HT1080 (cell line): ENCODE results near the gene MORN3. TPM values are rescaled to one million over a fixed set of nuclear protein-coding genes. Genes with fewer than 3 reads are reported as not detected.

ENCODE experiments used
- DNase-seq: peaks from one replicate; pipeline ENCODE4 v3.0.0-alpha.2; 2015; ENCODE audit warnings: low read depth
- small RNA-seq: library from RNA; depleted of rRNA; stranded (forward); fragments of <200 nt; gene quantifications from one replicate; pipeline ENCODE3, GENCODE V24; 2014
- total RNA-seq: library from RNA; depleted of rRNA; stranded (reverse); fragments of >200 nt; shearing (Covaris generic); gene quantifications from 2 replicates; pipeline ENCODE4 v1.2.3, GENCODE V29; 2014; rRNA removed

MORN3 gene
- total RNA-seq, 1 experiment from 2014 or later, result 0.08 TPM

DNA sequence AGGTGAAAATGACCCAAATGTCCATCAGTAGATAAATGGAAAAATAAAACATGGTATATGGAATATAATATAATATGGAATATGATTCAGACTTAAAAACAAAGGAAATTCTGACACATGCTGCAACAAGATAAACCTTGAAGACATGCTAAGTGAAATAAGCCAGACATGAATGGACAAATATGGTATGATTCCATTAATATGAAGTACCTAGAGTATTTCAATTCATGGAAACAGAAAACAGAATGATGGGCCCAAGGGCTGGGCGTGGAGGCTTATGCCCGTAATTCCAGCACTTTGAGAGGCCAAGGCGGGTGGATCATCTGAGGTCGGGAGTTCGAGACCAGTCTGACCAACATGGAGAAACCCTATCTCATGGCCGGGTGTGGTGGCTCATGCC lies 65.9 kb downstream of the MORN3 start:
- DNase-seq, result no peak

DNA sequence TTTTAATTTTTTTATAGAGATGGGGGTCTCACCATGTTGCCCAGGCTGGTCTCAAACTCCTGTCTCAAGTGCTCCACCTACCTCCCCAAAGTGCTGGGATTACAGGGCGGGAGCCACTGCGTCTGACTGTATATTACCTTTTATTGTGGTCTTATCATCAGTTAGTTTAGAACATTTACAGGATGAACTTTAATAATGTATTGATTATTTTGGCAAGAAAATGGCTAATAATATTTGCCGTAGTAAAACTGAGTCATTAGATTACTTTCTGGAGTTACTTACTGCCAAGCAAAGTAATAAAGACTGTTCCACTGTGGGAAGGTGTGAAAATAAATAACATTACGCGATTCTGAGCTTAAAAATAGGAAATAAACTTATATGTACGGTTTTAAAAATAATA lies 66.7 kb downstream of the MORN3 start:
- DNase-seq, result no peak

DNA sequence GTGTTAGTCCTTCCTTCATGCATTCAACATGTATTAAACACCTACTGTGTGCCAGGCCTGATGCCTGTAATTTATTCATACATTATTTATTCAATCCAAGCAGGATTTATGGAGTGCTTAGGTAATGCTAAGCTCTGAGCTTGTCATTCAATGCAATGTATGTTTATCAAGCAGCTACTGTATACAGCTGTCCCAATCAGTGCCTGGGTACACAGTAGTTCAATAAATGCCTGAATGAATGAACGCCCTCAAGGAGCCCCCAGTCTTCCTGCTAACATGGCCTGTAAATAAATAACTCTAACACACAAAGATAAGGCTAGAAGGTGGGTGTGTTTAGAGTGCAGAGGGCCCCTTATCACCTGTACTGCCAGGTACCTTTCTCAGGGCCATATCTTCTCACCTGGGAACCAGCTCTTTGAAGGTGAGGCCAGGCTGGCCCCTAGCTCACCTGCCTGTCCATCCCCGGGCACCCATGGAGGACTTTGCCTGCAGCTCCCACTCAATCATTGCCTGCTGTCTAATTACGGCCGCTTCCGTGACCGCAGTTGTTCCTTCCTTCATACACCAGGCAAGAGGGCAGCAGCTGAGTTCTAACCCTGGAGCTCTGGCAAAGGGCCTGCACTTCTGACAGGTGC lies 68.6 kb downstream of the MORN3 start:
- DNase-seq, result no peak

Small RNA genes lying within 50 kb of the gene (small RNA-seq; reads per million reads assigned to genes)
- gene RNU6-1004P, result not detected

Other genes starting within 250 kb of the MORN3 start
- gene KDM2B, start 88.6 kb downstream of the MORN3 start, total RNA-seq, result 18.2 and 39.2 TPM in 2 replicates
- 18.1 and 31.8 TPM in 2 replicates for gene ORAI1, start 43.1 kb downstream of the MORN3 start, total RNA-seq
- gene TMEM120B, start 43.1 kb upstream of the MORN3 start, total RNA-seq, result 9.6 and 12.0 TPM in 2 replicates
- gene RHOF, start 124.0 kb upstream of the MORN3 start, total RNA-seq, result 31.4 and 39.9 TPM in 2 replicates
- gene SETD1B, start 134.4 kb upstream of the MORN3 start, total RNA-seq, result 2.8 and 5.0 TPM in 2 replicates
- gene HPD, start 189.2 kb upstream of the MORN3 start, total RNA-seq, result 0.47 TPM in 1 of 2 replicates, not detected in the other
- gene PSMD9, start 219.1 kb upstream of the MORN3 start, total RNA-seq, result 162 and 183 TPM in 2 replicates
- gene CFAP251, start 248.9 kb upstream of the MORN3 start, total RNA-seq, result 10.5 and 11.2 TPM in 2 replicates